GM21737 (cell line): ENCODE measurements around the gene KIAA0408.
"Not testable (repeated sequence)": the region's sequence is repeated elsewhere in the genome, so short reads cannot be mapped to it uniquely, and the experiment has no call there.

Experiments used
- ATAC-seq: cut with Tn5 transposase; IDR thresholded peaks from one replicate; pipeline ENCODE4 v1.9.1; 2021; ENCODE audit warnings: mild to moderate bottlenecking, moderate library complexity; ENCODE audit not compliant: unreplicated experiment

The KIAA0408 gene

GRCh38 chr6:127420556-127420955 lies 38.6 kb downstream of the KIAA0408 start:
- ATAC-seq: peak; percentile 100

GRCh38 chr6:127415096-127415495 lies 44.1 kb downstream of the KIAA0408 start:
- ATAC-seq: no peak

GRCh38 chr6:127413123-127413522 lies 46.1 kb downstream of the KIAA0408 start:
- ATAC-seq: not testable (repeated sequence)

- ATAC-seq: not testable (repeated sequence)
Observed at GRCh38 chr6:127412016-127412415, 47.2 kb downstream of the KIAA0408 start.
